ENCODE measurements around the gene ATAD3A.

DNA sequence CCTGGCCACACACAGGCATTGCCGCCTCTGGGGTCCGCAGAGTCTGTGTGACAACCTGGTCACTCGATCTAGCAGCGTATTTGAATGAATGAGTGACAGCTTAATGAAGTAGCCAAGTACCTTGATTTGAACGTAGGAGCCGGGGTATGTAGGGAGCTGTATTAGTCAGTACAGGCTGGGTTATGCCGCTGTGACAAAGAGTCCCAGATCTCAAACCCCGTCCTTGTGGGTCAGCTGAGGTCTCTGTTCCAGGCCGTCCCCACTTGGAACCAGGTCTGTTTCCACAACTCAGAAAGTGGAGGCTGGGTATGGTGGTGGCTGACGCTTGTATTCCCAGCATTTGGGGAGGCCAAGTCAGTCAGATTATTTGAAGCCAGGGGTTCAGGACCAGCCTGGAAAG is 20.4 kb upstream of the ATAD3A start:
- TF ChIP-seq, protein P1, sequence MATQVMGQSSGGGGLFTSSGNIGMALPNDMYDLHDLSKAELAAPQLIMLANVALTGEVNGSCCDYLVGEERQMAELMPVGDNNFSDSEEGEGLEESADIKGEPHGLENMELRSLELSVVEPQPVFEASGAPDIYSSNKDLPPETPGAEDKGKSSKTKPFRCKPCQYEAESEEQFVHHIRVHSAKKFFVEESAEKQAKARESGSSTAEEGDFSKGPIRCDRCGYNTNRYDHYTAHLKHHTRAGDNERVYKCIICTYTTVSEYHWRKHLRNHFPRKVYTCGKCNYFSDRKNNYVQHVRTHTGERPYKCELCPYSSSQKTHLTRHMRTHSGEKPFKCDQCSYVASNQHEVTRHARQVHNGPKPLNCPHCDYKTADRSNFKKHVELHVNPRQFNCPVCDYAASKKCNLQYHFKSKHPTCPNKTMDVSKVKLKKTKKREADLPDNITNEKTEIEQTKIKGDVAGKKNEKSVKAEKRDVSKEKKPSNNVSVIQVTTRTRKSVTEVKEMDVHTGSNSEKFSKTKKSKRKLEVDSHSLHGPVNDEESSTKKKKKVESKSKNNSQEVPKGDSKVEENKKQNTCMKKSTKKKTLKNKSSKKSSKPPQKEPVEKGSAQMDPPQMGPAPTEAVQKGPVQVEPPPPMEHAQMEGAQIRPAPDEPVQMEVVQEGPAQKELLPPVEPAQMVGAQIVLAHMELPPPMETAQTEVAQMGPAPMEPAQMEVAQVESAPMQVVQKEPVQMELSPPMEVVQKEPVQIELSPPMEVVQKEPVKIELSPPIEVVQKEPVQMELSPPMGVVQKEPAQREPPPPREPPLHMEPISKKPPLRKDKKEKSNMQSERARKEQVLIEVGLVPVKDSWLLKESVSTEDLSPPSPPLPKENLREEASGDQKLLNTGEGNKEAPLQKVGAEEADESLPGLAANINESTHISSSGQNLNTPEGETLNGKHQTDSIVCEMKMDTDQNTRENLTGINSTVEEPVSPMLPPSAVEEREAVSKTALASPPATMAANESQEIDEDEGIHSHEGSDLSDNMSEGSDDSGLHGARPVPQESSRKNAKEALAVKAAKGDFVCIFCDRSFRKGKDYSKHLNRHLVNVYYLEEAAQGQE (IDR thresholded peaks at IDR 0.05; ENCODE audit: insufficient replicate concordance, low read depth): no peak
- TF ChIP-seq, protein P2, sequence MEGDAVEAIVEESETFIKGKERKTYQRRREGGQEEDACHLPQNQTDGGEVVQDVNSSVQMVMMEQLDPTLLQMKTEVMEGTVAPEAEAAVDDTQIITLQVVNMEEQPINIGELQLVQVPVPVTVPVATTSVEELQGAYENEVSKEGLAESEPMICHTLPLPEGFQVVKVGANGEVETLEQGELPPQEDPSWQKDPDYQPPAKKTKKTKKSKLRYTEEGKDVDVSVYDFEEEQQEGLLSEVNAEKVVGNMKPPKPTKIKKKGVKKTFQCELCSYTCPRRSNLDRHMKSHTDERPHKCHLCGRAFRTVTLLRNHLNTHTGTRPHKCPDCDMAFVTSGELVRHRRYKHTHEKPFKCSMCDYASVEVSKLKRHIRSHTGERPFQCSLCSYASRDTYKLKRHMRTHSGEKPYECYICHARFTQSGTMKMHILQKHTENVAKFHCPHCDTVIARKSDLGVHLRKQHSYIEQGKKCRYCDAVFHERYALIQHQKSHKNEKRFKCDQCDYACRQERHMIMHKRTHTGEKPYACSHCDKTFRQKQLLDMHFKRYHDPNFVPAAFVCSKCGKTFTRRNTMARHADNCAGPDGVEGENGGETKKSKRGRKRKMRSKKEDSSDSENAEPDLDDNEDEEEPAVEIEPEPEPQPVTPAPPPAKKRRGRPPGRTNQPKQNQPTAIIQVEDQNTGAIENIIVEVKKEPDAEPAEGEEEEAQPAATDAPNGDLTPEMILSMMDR (IDR thresholded peaks at IDR 0.05; ENCODE audit: insufficient read depth, low read length): no peak
- TF ChIP-seq POLR2AphosphoS5 (IDR thresholded peaks at IDR 0.05; ENCODE audit: low read depth) (no peak), GABPA (IDR thresholded peaks at IDR 0.05; ENCODE audit: low read depth) (no peak), SPI1 (IDR thresholded peaks at IDR 0.05; ENCODE audit: borderline replicate concordance, low read depth) (no peak)
